K562 treated with DMSO at 1 percent for 48 hours (cell line): ENCODE results near the gene ATMIN. TPM values are rescaled to one million over a fixed set of nuclear protein-coding genes. Genes with fewer than 3 reads are reported as not detected.

Experiments
- total RNA-seq: library from RNA; unstranded; fragments of 300-600 nt; gene quantifications from 2 replicates; pipeline ENCODE4 v1.2.3, GENCODE V29; 2022; ENCODE audit warnings: low replicate concordance; ENCODE audit errors: extremely low read depth

ATMIN gene, protein sequence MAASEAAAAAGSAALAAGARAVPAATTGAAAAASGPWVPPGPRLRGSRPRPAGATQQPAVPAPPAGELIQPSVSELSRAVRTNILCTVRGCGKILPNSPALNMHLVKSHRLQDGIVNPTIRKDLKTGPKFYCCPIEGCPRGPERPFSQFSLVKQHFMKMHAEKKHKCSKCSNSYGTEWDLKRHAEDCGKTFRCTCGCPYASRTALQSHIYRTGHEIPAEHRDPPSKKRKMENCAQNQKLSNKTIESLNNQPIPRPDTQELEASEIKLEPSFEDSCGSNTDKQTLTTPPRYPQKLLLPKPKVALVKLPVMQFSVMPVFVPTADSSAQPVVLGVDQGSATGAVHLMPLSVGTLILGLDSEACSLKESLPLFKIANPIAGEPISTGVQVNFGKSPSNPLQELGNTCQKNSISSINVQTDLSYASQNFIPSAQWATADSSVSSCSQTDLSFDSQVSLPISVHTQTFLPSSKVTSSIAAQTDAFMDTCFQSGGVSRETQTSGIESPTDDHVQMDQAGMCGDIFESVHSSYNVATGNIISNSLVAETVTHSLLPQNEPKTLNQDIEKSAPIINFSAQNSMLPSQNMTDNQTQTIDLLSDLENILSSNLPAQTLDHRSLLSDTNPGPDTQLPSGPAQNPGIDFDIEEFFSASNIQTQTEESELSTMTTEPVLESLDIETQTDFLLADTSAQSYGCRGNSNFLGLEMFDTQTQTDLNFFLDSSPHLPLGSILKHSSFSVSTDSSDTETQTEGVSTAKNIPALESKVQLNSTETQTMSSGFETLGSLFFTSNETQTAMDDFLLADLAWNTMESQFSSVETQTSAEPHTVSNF
- not detected in 2 replicates for total RNA-seq

DNA sequence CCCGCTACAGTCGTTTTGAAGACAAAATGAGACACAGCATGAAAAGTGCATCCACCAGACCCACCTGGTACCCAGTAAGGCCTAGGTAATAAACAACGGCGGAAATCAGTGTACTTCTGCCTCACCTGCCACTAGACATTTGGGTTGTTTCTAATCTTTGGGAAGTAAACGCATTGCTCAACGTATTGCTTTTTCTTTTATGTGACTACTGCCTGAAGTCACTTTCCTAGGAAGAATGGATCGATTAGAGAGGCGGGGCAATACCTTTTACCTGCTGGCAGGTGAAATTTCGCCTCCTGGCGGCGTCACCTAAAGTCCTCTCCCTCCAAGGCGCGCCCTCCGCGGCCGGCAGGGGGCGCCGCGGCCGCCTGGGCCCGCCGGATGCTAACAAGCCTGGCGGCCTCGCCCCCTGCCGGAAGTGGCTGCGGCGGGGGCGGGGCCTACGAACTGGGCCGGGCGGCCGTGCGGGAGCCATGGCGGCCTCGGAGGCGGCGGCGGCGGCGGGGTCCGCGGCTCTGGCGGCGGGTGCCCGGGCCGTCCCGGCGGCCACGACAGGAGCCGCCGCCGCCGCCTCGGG is at the start of gene ATMIN:
ATMIN (plus strand) TSS at position 445 of the 577 bp plus-strand sequence; CDS start at position 474, 29 bp downstream.

DNA sequence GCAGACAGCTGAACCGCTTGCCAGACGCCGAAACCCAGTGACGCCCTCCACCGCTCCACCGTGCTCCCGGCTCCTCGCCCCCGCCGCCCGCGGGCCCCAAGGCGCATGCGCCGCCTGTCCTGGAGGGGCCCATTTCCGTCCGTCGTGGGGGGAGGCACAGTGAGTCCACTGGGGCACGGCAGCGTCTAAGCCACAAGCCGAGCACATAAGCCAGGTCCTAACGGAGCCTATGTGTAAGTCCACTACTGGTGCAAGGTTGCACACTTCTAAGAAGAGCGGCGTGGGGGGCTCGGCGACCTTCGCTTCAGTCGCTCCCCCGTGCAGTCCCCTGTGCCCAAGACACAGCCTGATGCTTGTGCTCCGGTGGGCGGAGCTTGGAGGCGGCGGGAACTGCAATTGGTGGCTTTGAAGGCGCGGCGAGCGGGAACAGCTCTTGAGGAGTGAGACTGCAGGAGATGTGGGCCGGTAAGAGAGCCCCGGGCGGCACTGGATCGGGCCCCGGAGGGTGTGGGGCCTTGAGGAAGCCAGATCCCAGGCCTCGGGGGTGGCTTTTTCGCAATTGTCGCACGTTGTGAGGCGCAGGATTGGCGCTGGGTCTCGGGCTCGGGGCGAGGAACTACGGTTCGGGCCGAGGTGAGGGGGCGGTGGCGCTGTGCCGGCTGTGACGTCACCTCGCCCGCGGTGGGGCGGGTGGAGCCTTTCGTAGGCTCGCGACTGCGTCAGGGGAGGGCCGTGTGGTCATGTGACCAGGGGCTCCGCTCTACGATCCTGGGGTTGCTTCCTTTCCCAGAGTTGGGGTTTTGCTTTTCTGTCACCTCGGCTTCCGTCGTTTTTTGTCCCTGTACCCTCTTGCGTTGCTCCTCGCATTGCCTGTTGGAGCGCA is 28.6 kb upstream of the ATMIN start, which contains the start of the genes CENPN and CMC2:
CENPN (plus strand) TSS at position 402 of the 883 bp plus-strand sequence. CDS start 4,726 bp downstream, outside the sequence.
CMC2 (minus strand) TSS at position 73 of the 883 bp plus-strand sequence. CDS start 9,491 bp downstream, outside the sequence.

DNA sequence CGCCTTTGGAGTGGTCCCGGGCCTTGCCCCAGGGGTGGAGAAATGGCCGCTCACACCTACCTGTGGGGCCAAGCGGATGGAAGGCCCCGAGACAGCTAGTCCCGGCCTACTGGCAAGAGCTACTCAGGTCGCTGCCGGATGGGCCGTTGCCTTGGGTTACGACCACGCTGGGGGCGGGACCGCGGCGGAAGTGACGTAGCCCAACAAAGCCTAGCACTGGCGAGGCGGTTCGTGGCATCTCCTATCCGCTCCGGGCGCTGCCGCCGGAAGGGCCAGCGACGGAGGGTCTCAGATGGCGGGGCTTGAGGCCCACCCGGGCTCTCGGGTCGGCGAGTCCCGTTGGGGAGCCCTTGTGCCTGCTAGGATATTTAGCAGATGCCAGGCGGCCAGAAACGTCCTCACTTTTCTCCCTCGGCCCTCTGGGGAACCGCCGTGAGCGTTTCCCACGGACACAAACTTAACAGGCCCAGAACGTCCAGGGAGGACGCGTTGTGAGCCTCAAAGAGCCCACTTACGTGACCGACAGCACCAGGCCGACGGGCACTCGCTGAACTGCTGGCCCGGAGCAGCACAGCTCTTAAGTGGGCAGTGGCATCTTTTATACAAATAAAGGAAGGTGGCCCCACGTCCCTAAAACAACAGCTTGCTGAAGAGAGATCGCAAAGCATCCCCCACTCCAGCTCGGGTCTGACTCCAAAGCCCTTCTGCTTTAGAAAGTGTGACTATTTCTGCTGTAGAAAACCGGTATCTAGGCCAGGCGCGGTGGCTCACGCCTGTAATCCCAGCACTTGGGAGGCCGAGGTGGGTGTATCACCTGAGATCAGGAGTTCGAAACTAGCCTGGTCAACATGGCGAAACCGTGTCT is 41.7 kb downstream of the ATMIN start, which contains the start of gene C16orf46:
C16orf46 (minus strand) TSS at position 163 of the 865 bp plus-strand sequence. CDS start 13,283 bp downstream, outside the sequence.

DNA sequence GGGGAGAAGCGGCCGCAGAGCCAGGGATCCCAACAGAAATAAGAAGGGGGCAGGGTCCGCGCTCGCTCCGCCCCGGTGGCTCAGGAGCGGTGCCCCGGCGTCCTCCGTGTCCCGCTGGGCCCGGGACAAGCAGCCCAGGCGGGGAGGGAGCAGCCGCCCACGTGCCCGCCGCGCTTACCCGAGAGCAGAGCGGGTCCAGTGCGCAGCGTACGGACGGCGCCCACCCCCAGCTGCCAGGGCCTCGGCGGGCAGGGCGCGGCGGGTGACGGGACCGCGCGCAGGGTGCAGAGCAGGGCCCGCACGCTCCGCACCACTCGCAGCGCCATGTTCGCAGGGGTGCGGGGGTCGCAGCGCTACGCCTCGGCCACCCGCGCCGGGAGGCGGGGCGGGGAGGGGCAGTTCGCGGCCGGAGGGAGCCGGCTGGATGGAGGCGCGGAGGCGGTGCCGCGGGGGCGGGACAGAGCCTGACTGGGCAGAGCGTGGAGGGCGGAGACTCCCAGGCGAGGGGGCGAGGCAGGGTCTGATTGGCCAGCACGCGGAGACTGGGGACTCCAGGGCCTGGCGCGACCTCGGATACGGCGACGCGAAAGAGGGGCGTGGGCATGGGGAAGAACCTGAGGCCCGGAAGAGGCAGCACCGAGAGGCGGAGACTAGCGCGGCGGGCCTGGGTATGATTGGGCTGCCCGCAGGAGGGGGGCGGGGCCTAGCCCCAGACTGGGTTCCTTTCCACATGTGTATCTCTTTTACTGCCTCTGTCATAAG is 60.5 kb downstream of the ATMIN start, which contains the start of gene GCSH:
GCSH (minus strand) TSS at position 443 of the 762 bp plus-strand sequence; CDS start at position 326, 117 bp downstream.

Other genes starting within 250 kb of the ATMIN start
- gene CDYL2, start 231.2 kb upstream of the ATMIN start, total RNA-seq = not detected in 2 replicates
- gene CMC2, start 29.0 kb upstream of the ATMIN start, total RNA-seq = not detected in 2 replicates
- not detected in 2 replicates for gene CENPN, start 28.6 kb upstream of the ATMIN start, total RNA-seq
- not detected in 2 replicates for gene C16orf46, start 41.4 kb downstream of the ATMIN start, total RNA-seq
- gene GCSH, start 60.6 kb downstream of the ATMIN start, total RNA-seq = not detected in 2 replicates
- not detected in 2 replicates for gene BCO1, start 202.8 kb downstream of the ATMIN start, total RNA-seq